Measurements from ENCODE around the gene ITM2C.

The ITM2C gene

DNA sequence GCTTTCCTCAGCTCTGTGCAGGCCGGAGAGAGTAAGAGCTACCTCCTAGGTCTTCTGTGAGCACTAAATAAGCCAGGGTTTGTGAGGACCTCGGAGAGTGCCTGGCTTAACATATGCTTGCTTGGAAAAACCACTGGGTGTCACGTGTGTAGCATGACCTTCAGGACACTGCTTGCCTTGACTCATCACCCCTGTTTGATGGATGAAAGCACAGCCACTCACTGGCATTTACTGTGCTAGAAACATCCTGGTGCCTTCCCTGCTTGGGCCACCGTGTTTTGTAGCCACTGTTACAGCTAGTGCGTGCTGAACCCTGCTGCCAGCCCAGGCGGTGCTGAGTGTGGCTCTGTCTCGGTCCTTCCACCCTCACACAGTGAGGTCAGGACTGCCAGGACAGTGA, 34.8 kb upstream of the ITM2C start:
- H3K27ac ChIP-seq (ENCODE audit: low read depth, low read length) = no peak overlapping the region
- no peak overlapping the region for H3K4me2 ChIP-seq (ENCODE audit: low read length)
- no peaks in the 10 kb centered on the region for H3K36me3 ChIP-seq (ENCODE audit: control insufficient read depth, low read length)
- TF ChIP-seq EZH2phosphoT487 (IDR thresholded peaks at IDR 0.05; ENCODE audit: borderline replicate concordance, low read length) = no peak
- no peak for TF ChIP-seq CTCF (IDR thresholded peaks at IDR 0.05; ENCODE audit: low read depth, low read length, poor library complexity, severe bottlenecking)
- no peaks in the 10 kb centered on the region for H3K9me3 ChIP-seq (ENCODE audit: control insufficient read depth, insufficient read depth, low read length)
- no peaks in the 10 kb centered on the region for H3F3A ChIP-seq (ENCODE audit: control insufficient read depth, insufficient read depth)
- H4K20me1 ChIP-seq (ENCODE audit: control insufficient read depth, insufficient read depth, low read depth, low read length) = no peaks in the 10 kb centered on the region
- H3K9me2 ChIP-seq (replicated peaks; ENCODE audit: control insufficient read depth, low read length) = no peaks in the 10 kb centered on the region
- H3K27me3 ChIP-seq (ENCODE audit: control insufficient read depth, low read length) = peaks cover 23% of the 10 kb centered on the region
- no peak overlapping the region for H3K4me3 ChIP-seq (ENCODE audit: low read length)
- no peaks in the 10 kb centered on the region for H3K79me2 ChIP-seq (ENCODE audit: control insufficient read depth, low read length)
- no peaks in the 10 kb centered on the region for H3K4me1 ChIP-seq (ENCODE audit: control insufficient read depth, low read length)

DNA sequence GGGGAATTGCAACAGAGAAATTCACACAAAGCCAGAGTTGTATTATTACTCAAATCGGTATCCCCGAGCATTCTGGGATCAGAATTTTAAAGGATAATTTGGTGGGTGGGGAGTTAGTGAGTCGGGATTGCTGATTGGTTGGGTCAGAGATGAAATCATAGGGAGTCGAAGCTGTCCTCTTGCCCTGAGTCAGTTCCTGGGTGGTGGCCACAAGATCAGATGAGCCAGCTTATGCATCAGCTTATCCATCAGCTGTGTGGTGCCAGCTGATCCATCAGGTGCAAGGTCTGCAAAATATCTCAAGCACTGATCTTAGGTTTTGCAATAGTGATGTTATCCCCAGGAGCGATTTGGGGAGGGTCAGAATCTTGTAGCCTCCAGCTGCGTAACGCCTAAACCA, 34.3 kb upstream of the ITM2C start:
- Histone ChIP-seq H3K4me1 (ENCODE audit: control insufficient read depth, low read length) (no peaks in the 10 kb centered on the region), H3K27ac (ENCODE audit: low read depth, low read length) (no peak overlapping the region), H3K9me3 (ENCODE audit: control insufficient read depth, insufficient read depth, low read length) (no peaks in the 10 kb centered on the region), H3F3A (ENCODE audit: control insufficient read depth, insufficient read depth) (no peaks in the 10 kb centered on the region), H3K27me3 (ENCODE audit: control insufficient read depth, low read length) (peaks cover 23% of the 10 kb centered on the region), H4K20me1 (ENCODE audit: control insufficient read depth, insufficient read depth, low read depth, low read length) (no peaks in the 10 kb centered on the region), H3K79me2 (ENCODE audit: control insufficient read depth, low read length) (no peaks in the 10 kb centered on the region), H3K4me2 (ENCODE audit: low read length) (no peak overlapping the region), H3K4me3 (ENCODE audit: low read length) (no peak overlapping the region), H3K36me3 (ENCODE audit: control insufficient read depth, low read length) (no peaks in the 10 kb centered on the region), H3K9me2 (replicated peaks; ENCODE audit: control insufficient read depth, low read length) (no peaks in the 10 kb centered on the region)
- TF ChIP-seq EZH2phosphoT487 (IDR thresholded peaks at IDR 0.05; ENCODE audit: borderline replicate concordance, low read length) (no peak), CTCF (IDR thresholded peaks at IDR 0.05; ENCODE audit: low read depth, low read length, poor library complexity, severe bottlenecking) (no peak)

DNA sequence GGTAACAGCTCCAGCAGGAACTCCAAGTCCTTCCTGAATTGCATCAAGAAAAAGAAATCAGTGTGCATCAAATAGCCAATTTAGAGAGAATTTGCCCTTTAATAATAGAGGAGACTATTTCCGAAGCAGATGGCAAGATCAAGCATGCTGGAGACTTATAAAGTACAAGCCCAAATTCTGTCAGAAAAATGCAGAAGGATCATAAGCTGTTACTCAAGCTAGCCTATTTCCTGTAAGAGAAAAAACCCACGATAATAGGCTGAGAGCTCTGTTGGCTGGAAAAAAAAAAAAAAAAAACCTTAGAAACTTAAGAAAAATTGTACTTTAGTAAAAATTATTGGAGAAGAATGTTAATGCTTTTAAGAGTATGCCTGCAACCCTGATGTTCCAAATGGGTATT, 24.4 kb upstream of the ITM2C start:
- Histone ChIP-seq H3K79me2 (ENCODE audit: control insufficient read depth, low read length) (no peaks in the 10 kb centered on the region), H3K27ac (ENCODE audit: low read depth, low read length) (no peak overlapping the region), H3K27me3 (ENCODE audit: control insufficient read depth, low read length) (peaks cover 7% of the 10 kb centered on the region), H3K36me3 (ENCODE audit: control insufficient read depth, low read length) (no peaks in the 10 kb centered on the region), H3F3A (ENCODE audit: control insufficient read depth, insufficient read depth) (no peaks in the 10 kb centered on the region), H3K4me1 (ENCODE audit: control insufficient read depth, low read length) (no peaks in the 10 kb centered on the region), H3K4me3 (ENCODE audit: low read length) (no peak overlapping the region), H3K9me2 (replicated peaks; ENCODE audit: control insufficient read depth, low read length) (no peaks in the 10 kb centered on the region), H3K4me2 (ENCODE audit: low read length) (no peak overlapping the region), H3K9me3 (ENCODE audit: control insufficient read depth, insufficient read depth, low read length) (no peaks in the 10 kb centered on the region), H4K20me1 (ENCODE audit: control insufficient read depth, insufficient read depth, low read depth, low read length) (no peaks in the 10 kb centered on the region)
- no peak for TF ChIP-seq CTCF (IDR thresholded peaks at IDR 0.05; ENCODE audit: low read depth, low read length, poor library complexity, severe bottlenecking)
- TF ChIP-seq EZH2phosphoT487 (IDR thresholded peaks at IDR 0.05; ENCODE audit: borderline replicate concordance, low read length) = no peak

DNA sequence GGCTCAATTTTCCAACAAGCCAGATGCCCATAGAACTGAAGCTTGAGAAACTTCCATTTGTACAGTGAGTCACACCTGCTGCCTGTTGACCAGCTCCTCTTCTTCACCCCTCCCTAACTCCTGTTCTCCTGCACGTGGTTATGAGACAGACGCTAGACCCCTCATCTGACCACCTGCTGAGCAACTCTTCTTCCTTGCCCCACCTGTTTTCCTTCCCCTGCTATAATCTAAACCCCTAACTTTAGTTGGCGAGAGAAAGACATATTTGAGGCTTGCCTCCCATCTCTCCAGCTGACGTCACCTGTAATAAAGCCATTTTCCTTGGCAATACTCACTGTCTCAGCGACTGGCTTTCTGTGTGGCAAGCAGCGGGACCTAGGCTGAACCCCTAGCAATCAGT, 22.3 kb upstream of the ITM2C start:
- Histone ChIP-seq H3K4me1 (ENCODE audit: control insufficient read depth, low read length) (no peaks in the 10 kb centered on the region), H4K20me1 (ENCODE audit: control insufficient read depth, insufficient read depth, low read depth, low read length) (no peaks in the 10 kb centered on the region), H3K79me2 (ENCODE audit: control insufficient read depth, low read length) (no peaks in the 10 kb centered on the region), H3K4me3 (ENCODE audit: low read length) (no peak overlapping the region), H3K27me3 (ENCODE audit: control insufficient read depth, low read length) (peaks cover 16% of the 10 kb centered on the region), H3K36me3 (ENCODE audit: control insufficient read depth, low read length) (no peaks in the 10 kb centered on the region), H3F3A (ENCODE audit: control insufficient read depth, insufficient read depth) (no peaks in the 10 kb centered on the region), H3K9me3 (ENCODE audit: control insufficient read depth, insufficient read depth, low read length) (no peaks in the 10 kb centered on the region), H3K9me2 (replicated peaks; ENCODE audit: control insufficient read depth, low read length) (no peaks in the 10 kb centered on the region), H3K4me2 (ENCODE audit: low read length) (no peak overlapping the region), H3K27ac (ENCODE audit: low read depth, low read length) (no peak overlapping the region)
- TF ChIP-seq EZH2phosphoT487 (IDR thresholded peaks at IDR 0.05; ENCODE audit: borderline replicate concordance, low read length) = no peak
- no peak for TF ChIP-seq CTCF (IDR thresholded peaks at IDR 0.05; ENCODE audit: low read depth, low read length, poor library complexity, severe bottlenecking)
